ENCODE data around the gene RIBC1. TPM values are rescaled to one million over a fixed set of nuclear protein-coding genes. Genes with fewer than 3 reads are reported as not detected.

The RIBC1 gene
- total RNA-seq, 2 experiments from 2014 or later, result 0.79 to 0.88 TPM

- no peak overlapping the region for H3K27ac ChIP-seq (ENCODE audit: low read depth, low read length, poor library complexity, severe bottlenecking)
- no peak overlapping the region; the same call in 1 of the 2 replicates for H3K4me2 ChIP-seq (ENCODE audit: low read length)
- H3K9me2 ChIP-seq (ENCODE audit: insufficient read depth, low read length), result no peaks in the 10 kb centered on the region
- no peaks in the 10 kb centered on the region for H4K20me1 ChIP-seq (ENCODE audit: insufficient read depth, low read length)
- no peak overlapping the region for H2AFZ ChIP-seq (ENCODE audit: low read length)
- H3K4me3 ChIP-seq (ENCODE audit: low read depth, low read length, poor library complexity, severe bottlenecking), result no peak overlapping the region
- TF ChIP-seq CTCF (conservative IDR thresholded peaks at IDR 0.05; ENCODE audit: low read length), result no peak
- TF ChIP-seq EZH2phosphoT487 (IDR thresholded peaks at IDR 0.05; ENCODE audit: borderline replicate concordance, low read depth, low read length), result no peak
- intact Hi-C loops (cut with micrococcal nuclease; ENCODE audit: unreplicated experiment), result no loop called here
- no peak for DNase-seq (ENCODE audit: low spot score)
- no peaks in the 10 kb centered on the region for H3K9me3 ChIP-seq (ENCODE audit: low read length)
- no TSS peak for BruUV-seq (replicated peaks)
- H3K79me2 ChIP-seq (ENCODE audit: insufficient read depth, low read depth, low read length), result no peaks in the 10 kb centered on the region
- H3K4me1 ChIP-seq (ENCODE audit: insufficient read depth, low read length, poor library complexity, severe bottlenecking), result no peaks in the 10 kb centered on the region
- H3K36me3 ChIP-seq (ENCODE audit: insufficient read depth, low read length), result no peaks in the 10 kb centered on the region
- ChIA-PET POLR2A (no interaction called here), CTCF (ENCODE audit: unreplicated experiment) (no interaction called here)
Measured at GRCh38 chrX:53441531-53442321, 19.1 kb downstream of the RIBC1 start.

GRCh38 chrX:53442322-53442631 is 19.6 kb downstream of the RIBC1 start:
- no peaks in the 10 kb centered on the region for H3K9me2 ChIP-seq (ENCODE audit: insufficient read depth, low read length)
- CTCF ChIA-PET (ENCODE audit: unreplicated experiment), result no interaction called here
- no TSS peak for BruUV-seq (replicated peaks)
- no peaks in the 10 kb centered on the region for H3K36me3 ChIP-seq (ENCODE audit: insufficient read depth, low read length)
- no peak for DNase-seq (ENCODE audit: low spot score)
- POLR2A ChIA-PET, result no interaction called here
- H3K9me3 ChIP-seq (ENCODE audit: low read length), result no peaks in the 10 kb centered on the region
- H3K79me2 ChIP-seq (ENCODE audit: insufficient read depth, low read depth, low read length), result no peaks in the 10 kb centered on the region
- no peaks in the 10 kb centered on the region for H3K4me1 ChIP-seq (ENCODE audit: insufficient read depth, low read length, poor library complexity, severe bottlenecking)
- no peak overlapping the region; the same call in 1 of the 2 replicates for H3K4me2 ChIP-seq (ENCODE audit: low read length)
- no peak overlapping the region for H3K27ac ChIP-seq (ENCODE audit: low read depth, low read length, poor library complexity, severe bottlenecking)
- no peak for TF ChIP-seq CTCF (conservative IDR thresholded peaks at IDR 0.05; ENCODE audit: low read length)
- TF ChIP-seq EZH2phosphoT487 (IDR thresholded peaks at IDR 0.05; ENCODE audit: borderline replicate concordance, low read depth, low read length), result no peak
- intact Hi-C loops (cut with micrococcal nuclease; ENCODE audit: unreplicated experiment), result no loop called here
- H3K4me3 ChIP-seq (ENCODE audit: low read depth, low read length, poor library complexity, severe bottlenecking), result no peak overlapping the region
- no peak overlapping the region for H2AFZ ChIP-seq (ENCODE audit: low read length)
- H4K20me1 ChIP-seq (ENCODE audit: insufficient read depth, low read length), result no peaks in the 10 kb centered on the region

- intact Hi-C loops (cut with micrococcal nuclease; ENCODE audit: unreplicated experiment), result no loop called here
- DNase-seq (ENCODE audit: low spot score), result no peak
- H4K20me1 ChIP-seq (ENCODE audit: insufficient read depth, low read length), result no peaks in the 10 kb centered on the region
- BruUV-seq (replicated peaks), result no TSS peak
- H3K9me3 ChIP-seq (ENCODE audit: low read length), result no peaks in the 10 kb centered on the region
- H3K36me3 ChIP-seq (ENCODE audit: insufficient read depth, low read length), result no peaks in the 10 kb centered on the region
- TF ChIP-seq CTCF (conservative IDR thresholded peaks at IDR 0.05; ENCODE audit: low read length), result 0 out of 2 replicates have a peak, but pooled peaks have one; percentile 14
- TF ChIP-seq EZH2phosphoT487 (IDR thresholded peaks at IDR 0.05; ENCODE audit: borderline replicate concordance, low read depth, low read length), result no peak
- no peaks in the 10 kb centered on the region for H3K79me2 ChIP-seq (ENCODE audit: insufficient read depth, low read depth, low read length)
- H3K27ac ChIP-seq (ENCODE audit: low read depth, low read length, poor library complexity, severe bottlenecking), result no peak overlapping the region
- H3K4me3 ChIP-seq (ENCODE audit: low read depth, low read length, poor library complexity, severe bottlenecking), result no peak overlapping the region
- no peaks in the 10 kb centered on the region for H3K9me2 ChIP-seq (ENCODE audit: insufficient read depth, low read length)
- no peak overlapping the region for H3K4me2 ChIP-seq (ENCODE audit: low read length)
- CTCF ChIA-PET (ENCODE audit: unreplicated experiment), result no interaction called here
- H3K4me1 ChIP-seq (ENCODE audit: insufficient read depth, low read length, poor library complexity, severe bottlenecking), result no peaks in the 10 kb centered on the region
- POLR2A ChIA-PET, result interaction anchor here (1.2 kb wide), 1 partner anchor 16 kb away, joined by 3 read pairs; no protein-coding TSS in a partner anchor
- H2AFZ ChIP-seq (ENCODE audit: low read length), result no peak overlapping the region
Measured at GRCh38 chrX:53445977-53446376, 23.3 kb downstream of the RIBC1 start.
